ENCODE results near the gene SSH2.

The SSH2 gene

GRCh38 chr17:29613352-29613837 is 316.6 kb downstream of the SSH2 start:
- DNase-seq (ENCODE audit: low read depth in 2 of 2): peak; percentile 91 to 96

GRCh38 chr17:29612404-29613280 is 317.4 kb downstream of the SSH2 start:
- DNase-seq (ENCODE audit: low read depth in 2 of 2): no peak

GRCh38 chr17:29612094-29612403 is 318.0 kb downstream of the SSH2 start:
- DNase-seq (ENCODE audit: low read depth in 2 of 2): no peak

GRCh38 chr17:29611351-29612093 is 318.5 kb downstream of the SSH2 start:
- no peak for DNase-seq (ENCODE audit: low read depth in 2 of 2)

GRCh38 chr17:29610395-29610794 is 319.6 kb downstream of the SSH2 start:
- no peak for DNase-seq (ENCODE audit: low read depth in 2 of 2)

GRCh38 chr17:29608986-29609385 is 321.0 kb downstream of the SSH2 start:
- DNase-seq (ENCODE audit: low read depth in 2 of 2): no peak

- no peak for DNase-seq (ENCODE audit: low read depth in 2 of 2)
These were observed 322.4 kb downstream of the SSH2 start for GRCh38 chr17:29607557-29608195.

- DNase-seq (ENCODE audit: low read depth in 2 of 2): no peak
These were observed 326.8 kb downstream of the SSH2 start for GRCh38 chr17:29603109-29603674.

GRCh38 chr17:29597361-29598172 is 332.5 kb downstream of the SSH2 start:
- no peak for DNase-seq (ENCODE audit: low read depth in 2 of 2)

GRCh38 chr17:29596811-29597210 is 333.2 kb downstream of the SSH2 start:
- no peak for DNase-seq (ENCODE audit: low read depth in 2 of 2)

- no peak for DNase-seq (ENCODE audit: low read depth in 2 of 2)
These were observed 333.9 kb downstream of the SSH2 start for GRCh38 chr17:29595943-29596774.

GRCh38 chr17:29595107-29595942 is 334.7 kb downstream of the SSH2 start:
- no peak for DNase-seq (ENCODE audit: low read depth in 2 of 2)

- no peak for DNase-seq (ENCODE audit: low read depth in 2 of 2)
These were observed 335.4 kb downstream of the SSH2 start for GRCh38 chr17:29594519-29595090.

- DNase-seq (ENCODE audit: low read depth in 2 of 2): no peak
These were observed 336.2 kb downstream of the SSH2 start for GRCh38 chr17:29593591-29594518.

GRCh38 chr17:29592850-29593551 is 337.0 kb downstream of the SSH2 start, which contains the start of gene ANKRD13B:
TSS of gene ANKRD13B (plus strand) at chr17:29593132. CDS start at chr17:29593622, 490 bp downstream.
- DNase-seq (ENCODE audit: low read depth in 2 of 2): no peak

GRCh38 chr17:29591737-29592608 is 338.1 kb downstream of the SSH2 start:
- DNase-seq (ENCODE audit: low read depth in 2 of 2): peak; percentile 70 to 83

Measured in stimulated activated CD4-positive, alpha-beta T cell treated with anti-CD3 and anti-CD28 coated beads, Interleukin-1b, Interleukin-23, amount 100 ng/mL, for 4 hours (primary cell).